WTC11 (cell line): ENCODE results near the gene KCNIP4. TPM values are rescaled to one million over a fixed set of nuclear protein-coding genes. Genes with fewer than 3 reads are reported as not detected.

Experiments used
- ATAC-seq: fragments of 200-7000 bp; cut with Tn5 transposase; 2 replicates; pipeline ENCODE4 v1.10.0; 2021; ENCODE audit warnings: mild to moderate bottlenecking, moderate library complexity
- CTCF ChIA-PET: fragments of 300-600 bp; sonication (Branson Sonifier 250); formaldehyde crosslinking; loops from one replicate; lab custom pipeline; 2021; ENCODE audit warnings: antibody characterized with exemption; lab: Charles Lee
- POLR2A ChIA-PET: fragments of 350-600 bp; sonication (Branson Sonifier 250); formaldehyde crosslinking; loops from one replicate; lab custom pipeline; 2021; ENCODE audit warnings: antibody characterized with exemption; lab: Charles Lee
- DNase-seq: peaks from one replicate; pipeline ENCODE4 v3.0.0; 2021; ENCODE audit warnings: low spot score
- H3K27ac Mint-ChIP-seq: 2 replicates; pipeline ENCODE4 v1.8.0; 2021; ENCODE audit warnings: mixed read lengths
- H3K27me3 Mint-ChIP-seq: 2 replicates; pipeline ENCODE4 v1.8.0; 2021; ENCODE audit warnings: low read depth, mild to moderate bottlenecking, moderate library complexity, mixed read lengths
- H3K36me3 Mint-ChIP-seq: 2 replicates; pipeline ENCODE4 v1.8.0; 2021; ENCODE audit warnings: mixed read lengths
- H3K4me1 Mint-ChIP-seq: 2 replicates; pipeline ENCODE4 v1.8.0; 2022; ENCODE audit warnings: mixed read lengths
- H3K4me3 Mint-ChIP-seq: 2 replicates; pipeline ENCODE4 v1.8.0; 2021; ENCODE audit warnings: mild to moderate bottlenecking, moderate library complexity, mixed read lengths
- H3K9me3 Mint-ChIP-seq: 2 replicates; pipeline ENCODE4 v1.8.0; 2021; ENCODE audit warnings: mixed read lengths
- AR ChIP-seq: fragments of 250-450 bp; sonication (Bioruptor Pico); IDR thresholded peaks from 2 replicates; pipeline ENCODE4 v1.9.0; 2021; ENCODE audit warnings: mild to moderate bottlenecking
- ARID4B ChIP-seq: sonication (generic); formaldehyde crosslinking; IDR thresholded peaks from 2 replicates; pipeline ENCODE4 v1.8.0; 2023; ENCODE audit warnings: missing genetic modification reagents, mild to moderate bottlenecking, borderline replicate concordance
- JAZF1 ChIP-seq: fragments of 250-450 bp; sonication (Bioruptor Pico); IDR thresholded peaks from 2 replicates; pipeline ENCODE4 v1.9.0; 2021; ENCODE audit warnings: moderate library complexity, mild to moderate bottlenecking, inconsistent platforms
- NFYB ChIP-seq: sonication (generic); formaldehyde crosslinking; conservative IDR thresholded peaks from 2 replicates; pipeline ENCODE4 v1.8.0; 2022; ENCODE audit warnings: low read depth, missing genetic modification reagents
- NR2C2 ChIP-seq: sonication (generic); formaldehyde crosslinking; IDR thresholded peaks from 2 replicates; pipeline ENCODE4 v1.8.0; 2022; ENCODE audit warnings: mild to moderate bottlenecking, missing genetic modification reagents
- PRRX2 ChIP-seq: fragments of 250-450 bp; sonication (Bioruptor Pico); IDR thresholded peaks from 2 replicates; pipeline ENCODE4 v1.8.0; 2021; ENCODE audit warnings: mild to moderate bottlenecking
- SMAD3 ChIP-seq: sonication (generic); formaldehyde crosslinking; IDR thresholded peaks from 2 replicates; pipeline ENCODE4 v1.8.0; 2022; ENCODE audit warnings: missing genetic modification reagents, mild to moderate bottlenecking, borderline replicate concordance
- ZNF317 ChIP-seq: sonication (generic); formaldehyde crosslinking; IDR thresholded peaks from 2 replicates; pipeline ENCODE4 v1.8.1; 2023; ENCODE audit warnings: low read depth, mild to moderate bottlenecking, moderate library complexity, missing genetic modification reagents, borderline replicate concordance
- ZNF396 ChIP-seq: fragments of 250-450 bp; sonication (Bioruptor Pico); IDR thresholded peaks from 2 replicates; pipeline ENCODE4 v1.8.0; 2021; ENCODE audit warnings: mild to moderate bottlenecking, moderate library complexity, borderline replicate concordance
- ZNF425 ChIP-seq: fragments of 250-450 bp; sonication (Bioruptor Pico); conservative IDR thresholded peaks from 2 replicates; pipeline ENCODE4 v1.9.0; 2021; ENCODE audit warnings: mild to moderate bottlenecking
- ZNF532 ChIP-seq: fragments of 250-450 bp; sonication (Bioruptor Pico); IDR thresholded peaks from 2 replicates; pipeline ENCODE4 v1.9.0; 2021; ENCODE audit warnings: mild to moderate bottlenecking, borderline replicate concordance
- ZNF671 ChIP-seq: fragments of 250-450 bp; sonication (Bioruptor Pico); IDR thresholded peaks from 2 replicates; pipeline ENCODE4 v1.8.0; 2021; ENCODE audit warnings: mild to moderate bottlenecking
- total RNA-seq: library from RNA; stranded (reverse); gene quantifications from 3 replicates; pipeline ENCODE4 v1.2.3, GENCODE V29; 2021
- TF ChIP-seq, protein P1 (sequence below): fragments of 250-450 bp; sonication (Bioruptor Pico); IDR thresholded peaks from 2 replicates; pipeline ENCODE4 v2.1.2; 2022; ENCODE audit warnings: mild to moderate bottlenecking, moderate library complexity

KCNIP4 gene
- total RNA-seq, 1 experiment from 2014 or later: not detected

GRCh38 chr4:20764366-20764992 lies 1184.1 kb downstream of the KCNIP4 start:
- ATAC-seq (no peak), DNase-seq (no peak)
- no peak for TF ChIP-seq JAZF1 (CRISPR knock-in tag)
- no peak for TF ChIP-seq ZNF671 (CRISPR knock-in tag)
- no peak for TF ChIP-seq ZNF317 (CRISPR knock-in tag)
- TF ChIP-seq SMAD3: no peak
- no peak for TF ChIP-seq ZNF396 (CRISPR knock-in tag)
- TF ChIP-seq PRRX2 (CRISPR knock-in tag): no peak
- no peak for TF ChIP-seq ZNF532 (CRISPR knock-in tag)
- TF ChIP-seq ARID4B (CRISPR knock-in tag): no peak
- TF ChIP-seq NFYB (CRISPR knock-in tag): no peak
- no peak for TF ChIP-seq ZNF425 (CRISPR knock-in tag)
- Mint-ChIP-seq H3K4me1 (no peaks in the 10 kb centered on the region), H3K4me3 (no peak overlapping the region), H3K36me3 (no peaks in the 10 kb centered on the region), H3K27me3 (no peaks in the 10 kb centered on the region), H3K9me3 (no peaks in the 10 kb centered on the region), H3K27ac (no peak overlapping the region)
- ChIA-PET POLR2A (no interaction called here), CTCF (interaction anchor here (1.5 kb wide), 1 partner anchor 9 kb away, joined by 4 read pairs; no protein-coding TSS in a partner anchor)

DNA sequence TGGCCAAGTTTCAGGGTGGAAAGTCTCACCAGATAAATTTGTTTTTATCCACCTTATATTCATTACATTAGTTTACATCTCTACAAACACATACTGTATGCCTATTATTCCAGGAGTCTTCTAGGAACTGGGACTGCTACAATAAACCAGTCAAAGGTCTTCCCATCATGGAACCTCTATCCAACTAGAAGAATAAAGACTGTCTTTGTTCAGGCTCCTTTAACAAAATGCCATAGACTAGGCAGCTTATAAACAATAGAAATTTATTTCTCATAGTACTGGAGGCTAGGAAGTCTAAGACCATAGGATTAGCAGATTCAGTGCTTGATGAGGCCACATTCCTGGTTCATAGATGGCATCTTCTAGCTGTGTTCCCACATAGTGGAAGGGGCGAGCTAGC lies 1186.7 kb downstream of the KCNIP4 start:
- no peaks in the 10 kb centered on the region for H3K9me3 Mint-ChIP-seq
- no peak overlapping the region for H3K27ac Mint-ChIP-seq
- TF ChIP-seq AR (CRISPR knock-in tag) (no peak), NR2C2 (CRISPR knock-in tag) (no peak)
- TF ChIP-seq, protein P1, sequence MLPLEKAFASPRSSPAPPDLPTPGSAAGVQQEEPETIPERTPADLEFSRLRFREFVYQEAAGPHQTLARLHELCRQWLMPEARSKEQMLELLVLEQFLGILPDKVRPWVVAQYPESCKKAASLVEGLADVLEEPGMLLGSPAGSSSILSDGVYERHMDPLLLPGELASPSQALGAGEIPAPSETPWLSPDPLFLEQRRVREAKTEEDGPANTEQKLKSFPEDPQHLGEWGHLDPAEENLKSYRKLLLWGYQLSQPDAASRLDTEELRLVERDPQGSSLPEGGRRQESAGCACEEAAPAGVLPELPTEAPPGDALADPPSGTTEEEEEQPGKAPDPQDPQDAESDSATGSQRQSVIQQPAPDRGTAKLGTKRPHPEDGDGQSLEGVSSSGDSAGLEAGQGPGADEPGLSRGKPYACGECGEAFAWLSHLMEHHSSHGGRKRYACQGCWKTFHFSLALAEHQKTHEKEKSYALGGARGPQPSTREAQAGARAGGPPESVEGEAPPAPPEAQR (CRISPR knock-in tag): no peak
- no peak overlapping the region for H3K4me3 Mint-ChIP-seq
- ChIA-PET POLR2A (no interaction called here), CTCF (interaction anchor here (1.7 kb wide), 1 partner anchor 11 kb away, joined by 13 read pairs; no protein-coding TSS in a partner anchor)
- no peaks in the 10 kb centered on the region for H3K36me3 Mint-ChIP-seq
- no peaks in the 10 kb centered on the region for H3K27me3 Mint-ChIP-seq
- no peaks in the 10 kb centered on the region for H3K4me1 Mint-ChIP-seq
- DNase-seq (no peak), ATAC-seq (no peak)
